GM12874 (cell line): ENCODE measurements around the gene NRXN3.

Experiments
- CTCF ChIP-seq: IDR thresholded peaks from 2 replicates; pipeline ENCODE4 v1.5.1; 2011; ENCODE audit warnings: low read depth, mild to moderate bottlenecking, control low read depth, low read length, moderate library complexity; ENCODE audit not compliant: insufficient read depth

NRXN3 gene

GRCh38 chr14:79279645-79280597 is 1109.7 kb downstream of the NRXN3 start:
- TF ChIP-seq CTCF, result no peak

- no peak for TF ChIP-seq CTCF
These were observed 1111.3 kb downstream of the NRXN3 start for GRCh38 chr14:79281244-79282152.

DNA sequence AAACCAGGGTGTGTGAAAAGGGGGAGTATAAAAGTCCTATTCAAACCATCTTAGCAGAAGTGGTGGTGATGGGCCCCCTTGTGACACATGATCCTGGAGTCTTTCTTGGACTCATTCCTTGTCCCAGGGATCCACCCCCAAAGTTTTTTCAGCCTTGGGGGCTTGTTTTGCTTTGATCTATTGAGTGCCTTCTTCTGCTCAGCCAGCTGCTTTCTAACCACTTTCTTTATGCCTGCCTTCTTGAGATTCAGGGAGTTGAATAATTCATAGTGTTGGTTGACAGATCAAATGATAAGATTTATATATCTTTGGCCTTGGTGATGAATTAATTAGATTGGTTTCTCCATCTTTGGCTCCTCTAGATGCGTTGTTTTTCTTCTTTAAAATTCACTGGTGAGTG is 1114.4 kb downstream of the NRXN3 start:
- no peak for TF ChIP-seq CTCF

- no peak for TF ChIP-seq CTCF
These were observed 1115.1 kb downstream of the NRXN3 start for GRCh38 chr14:79285263-79285662.

DNA sequence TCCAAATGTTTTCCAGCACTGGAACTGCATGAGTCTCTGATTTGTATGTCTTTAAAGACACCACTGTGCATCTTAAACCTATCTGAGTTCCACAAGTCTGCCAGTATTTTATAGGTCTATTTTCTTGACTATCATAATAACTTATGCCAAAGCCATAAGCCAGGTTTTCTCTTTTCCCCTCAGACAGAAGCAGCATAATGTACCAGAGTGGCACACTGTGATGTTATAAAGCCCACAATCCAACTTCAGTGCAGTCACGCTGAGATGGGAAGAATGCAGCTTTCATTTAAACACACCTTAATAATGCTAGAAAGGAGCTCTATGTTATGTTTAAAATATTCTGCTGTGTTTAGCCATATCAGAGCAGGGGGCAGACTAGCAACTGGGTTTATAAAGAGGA is 1117.8 kb downstream of the NRXN3 start:
- TF ChIP-seq CTCF, result no peak

GRCh38 chr14:79293482-79294177 is 1123.5 kb downstream of the NRXN3 start:
- TF ChIP-seq CTCF, result no peak
